Measurements from ENCODE around the gene TSHZ1.

DNA sequence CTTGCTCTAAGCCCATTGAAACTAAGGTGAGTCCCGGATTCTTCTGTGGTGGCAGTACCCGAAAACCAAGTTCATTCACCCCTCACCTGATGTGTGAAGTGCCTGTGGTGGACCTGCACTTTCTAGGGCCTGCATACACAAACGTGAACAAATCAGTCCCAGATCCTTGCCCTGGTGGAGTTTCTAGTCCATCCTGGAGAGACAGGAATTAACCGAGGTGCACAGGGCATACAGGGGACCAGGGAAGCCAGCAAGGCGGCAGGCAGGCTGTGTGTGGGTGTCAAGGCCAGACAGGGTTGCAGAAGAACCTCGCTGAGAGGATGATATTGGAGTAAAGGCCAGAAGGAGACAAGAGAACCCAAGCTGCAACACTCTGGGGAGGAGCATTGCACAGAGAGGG is 110.8 kb downstream of the TSHZ1 start:
- TF ChIP-seq, protein P1, sequence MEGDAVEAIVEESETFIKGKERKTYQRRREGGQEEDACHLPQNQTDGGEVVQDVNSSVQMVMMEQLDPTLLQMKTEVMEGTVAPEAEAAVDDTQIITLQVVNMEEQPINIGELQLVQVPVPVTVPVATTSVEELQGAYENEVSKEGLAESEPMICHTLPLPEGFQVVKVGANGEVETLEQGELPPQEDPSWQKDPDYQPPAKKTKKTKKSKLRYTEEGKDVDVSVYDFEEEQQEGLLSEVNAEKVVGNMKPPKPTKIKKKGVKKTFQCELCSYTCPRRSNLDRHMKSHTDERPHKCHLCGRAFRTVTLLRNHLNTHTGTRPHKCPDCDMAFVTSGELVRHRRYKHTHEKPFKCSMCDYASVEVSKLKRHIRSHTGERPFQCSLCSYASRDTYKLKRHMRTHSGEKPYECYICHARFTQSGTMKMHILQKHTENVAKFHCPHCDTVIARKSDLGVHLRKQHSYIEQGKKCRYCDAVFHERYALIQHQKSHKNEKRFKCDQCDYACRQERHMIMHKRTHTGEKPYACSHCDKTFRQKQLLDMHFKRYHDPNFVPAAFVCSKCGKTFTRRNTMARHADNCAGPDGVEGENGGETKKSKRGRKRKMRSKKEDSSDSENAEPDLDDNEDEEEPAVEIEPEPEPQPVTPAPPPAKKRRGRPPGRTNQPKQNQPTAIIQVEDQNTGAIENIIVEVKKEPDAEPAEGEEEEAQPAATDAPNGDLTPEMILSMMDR (IDR thresholded peaks at IDR 0.05; ENCODE audit: low read depth, low read length, missing input control): no peak
- TF ChIP-seq, protein P2, sequence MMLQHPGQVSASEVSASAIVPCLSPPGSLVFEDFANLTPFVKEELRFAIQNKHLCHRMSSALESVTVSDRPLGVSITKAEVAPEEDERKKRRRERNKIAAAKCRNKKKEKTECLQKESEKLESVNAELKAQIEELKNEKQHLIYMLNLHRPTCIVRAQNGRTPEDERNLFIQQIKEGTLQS (IDR thresholded peaks at IDR 0.05): no peak
- TF ChIP-seq YY1 (IDR thresholded peaks at IDR 0.05): no peak
- TF ChIP-seq SP1 (IDR thresholded peaks at IDR 0.05): no peak
- no peak for TF ChIP-seq RAD21 (IDR thresholded peaks at IDR 0.05)
- TF ChIP-seq JUND (IDR thresholded peaks at IDR 0.05): no peak
- TF ChIP-seq, protein P3, sequence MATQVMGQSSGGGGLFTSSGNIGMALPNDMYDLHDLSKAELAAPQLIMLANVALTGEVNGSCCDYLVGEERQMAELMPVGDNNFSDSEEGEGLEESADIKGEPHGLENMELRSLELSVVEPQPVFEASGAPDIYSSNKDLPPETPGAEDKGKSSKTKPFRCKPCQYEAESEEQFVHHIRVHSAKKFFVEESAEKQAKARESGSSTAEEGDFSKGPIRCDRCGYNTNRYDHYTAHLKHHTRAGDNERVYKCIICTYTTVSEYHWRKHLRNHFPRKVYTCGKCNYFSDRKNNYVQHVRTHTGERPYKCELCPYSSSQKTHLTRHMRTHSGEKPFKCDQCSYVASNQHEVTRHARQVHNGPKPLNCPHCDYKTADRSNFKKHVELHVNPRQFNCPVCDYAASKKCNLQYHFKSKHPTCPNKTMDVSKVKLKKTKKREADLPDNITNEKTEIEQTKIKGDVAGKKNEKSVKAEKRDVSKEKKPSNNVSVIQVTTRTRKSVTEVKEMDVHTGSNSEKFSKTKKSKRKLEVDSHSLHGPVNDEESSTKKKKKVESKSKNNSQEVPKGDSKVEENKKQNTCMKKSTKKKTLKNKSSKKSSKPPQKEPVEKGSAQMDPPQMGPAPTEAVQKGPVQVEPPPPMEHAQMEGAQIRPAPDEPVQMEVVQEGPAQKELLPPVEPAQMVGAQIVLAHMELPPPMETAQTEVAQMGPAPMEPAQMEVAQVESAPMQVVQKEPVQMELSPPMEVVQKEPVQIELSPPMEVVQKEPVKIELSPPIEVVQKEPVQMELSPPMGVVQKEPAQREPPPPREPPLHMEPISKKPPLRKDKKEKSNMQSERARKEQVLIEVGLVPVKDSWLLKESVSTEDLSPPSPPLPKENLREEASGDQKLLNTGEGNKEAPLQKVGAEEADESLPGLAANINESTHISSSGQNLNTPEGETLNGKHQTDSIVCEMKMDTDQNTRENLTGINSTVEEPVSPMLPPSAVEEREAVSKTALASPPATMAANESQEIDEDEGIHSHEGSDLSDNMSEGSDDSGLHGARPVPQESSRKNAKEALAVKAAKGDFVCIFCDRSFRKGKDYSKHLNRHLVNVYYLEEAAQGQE (IDR thresholded peaks at IDR 0.05): no peak
- no peak for TF ChIP-seq TAF1 (conservative IDR thresholded peaks at IDR 0.05)
- TF ChIP-seq, protein P4, sequence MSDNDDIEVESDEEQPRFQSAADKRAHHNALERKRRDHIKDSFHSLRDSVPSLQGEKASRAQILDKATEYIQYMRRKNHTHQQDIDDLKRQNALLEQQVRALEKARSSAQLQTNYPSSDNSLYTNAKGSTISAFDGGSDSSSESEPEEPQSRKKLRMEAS (IDR thresholded peaks at IDR 0.05): no peak
- TF ChIP-seq FOXA1 (IDR thresholded peaks at IDR 0.05): no peak
- no peak for TF ChIP-seq RXRA (IDR thresholded peaks at IDR 0.05)
- TF ChIP-seq EGR1 (IDR thresholded peaks at IDR 0.05; ENCODE audit: low read depth in 2 of 2): no peak
- no peak for TF ChIP-seq HNF4G (IDR thresholded peaks at IDR 0.05)
- TF ChIP-seq HNF4A (conservative IDR thresholded peaks at IDR 0.05): no peak
